ENCODE measurements around the gene FNIP1.

The FNIP1 gene

GRCh38 chr5:131619102-131619501, 177.7 kb downstream of the FNIP1 start:
- no peak overlapping the region for H2AFZ ChIP-seq (ENCODE audit: low read length)
- H3K27me3 ChIP-seq (ENCODE audit: control insufficient read depth in 3 of 3, insufficient read depth in 3 of 3, low read depth in 1 of 3, low read length in 3 of 3), result no peaks in the 10 kb centered on the region
- WGBS, 2 donors (ENCODE audit: extremely low coverage in 2 of 2, insufficient read length in 2 of 2, insufficient replicate concordance in 1 of 2), result no CpG with 5 or more reads among the region's 8 CpGs

GRCh38 chr5:131617140-131617822, 179.5 kb downstream of the FNIP1 start:
- Histone ChIP-seq H3K36me3 (replicated peaks in 1 of 2; ENCODE audit: control insufficient read depth in 2 of 2, insufficient read depth in 2 of 2, low read length in 2 of 2) (peaks cover 0 to 2% of the 10 kb centered on the region in 2 donors), H4K8ac (ENCODE audit: low read depth, low read length) (no peak overlapping the region), H3K27ac (replicated peaks; ENCODE audit: low read length) (no peak overlapping the region), H3K4ac (ENCODE audit: low read length) (no peak overlapping the region), H2AK5ac (ENCODE audit: low read depth, low read length) (no peak overlapping the region), H2BK5ac (ENCODE audit: low read length) (no peak overlapping the region), H3K9ac (ENCODE audit: low read depth, low read length, poor library complexity) (no peak overlapping the region), H3K14ac (ENCODE audit: low read length) (no peak overlapping the region), H3K79me1 (ENCODE audit: low read depth, low read length) (peaks cover 3% of the 10 kb centered on the region), H2BK15ac (ENCODE audit: low read length) (no peak overlapping the region), H3K18ac (ENCODE audit: low read length) (no peak overlapping the region), H3K9me3 (replicated peaks in 1 of 2; ENCODE audit: control insufficient read depth in 2 of 2, insufficient read depth in 1 of 2, low read depth in 1 of 2, low read length in 2 of 2) (peaks cover 0 to 4% of the 10 kb centered on the region in 2 donors), H3K4me2 (ENCODE audit: insufficient read depth, low read length, poor library complexity, severe bottlenecking) (no peak overlapping the region), H4K91ac (ENCODE audit: low read depth, low read length, poor library complexity) (no peak overlapping the region), H2BK12ac (ENCODE audit: low read length) (no peak overlapping the region), H3K4me1 (ENCODE audit: control insufficient read depth in 2 of 2, insufficient read depth in 1 of 2, low read depth in 1 of 2, low read length in 2 of 2) (peaks cover 0 to 2% of the 10 kb centered on the region in 2 donors), H2BK120ac (ENCODE audit: low read depth, low read length) (no peak overlapping the region), H3K4me3 (ENCODE audit: low read length in 2 of 2) (no peak overlapping the region), H3K27me3 (ENCODE audit: control insufficient read depth in 3 of 3, insufficient read depth in 3 of 3, low read depth in 1 of 3, low read length in 3 of 3) (no peaks in the 10 kb centered on the region), H3K23ac (ENCODE audit: low read depth, low read length, poor library complexity) (no peak overlapping the region), H2AFZ (ENCODE audit: low read length) (no peak overlapping the region)
- no peak for DNase-seq (ENCODE audit: low spot score)
- no CpG with 5 or more reads among the region's 11 CpGs for WGBS, 2 donors (ENCODE audit: extremely low coverage in 2 of 2, insufficient read length in 2 of 2, insufficient replicate concordance in 1 of 2)

More at GRCh38 chr5:131619102-131619501, 177.7 kb downstream of the FNIP1 start:
- Histone ChIP-seq H4K8ac (ENCODE audit: low read depth, low read length) (no peak overlapping the region), H3K23ac (ENCODE audit: low read depth, low read length, poor library complexity) (no peak overlapping the region), H2BK120ac (ENCODE audit: low read depth, low read length) (no peak overlapping the region), H2AK5ac (ENCODE audit: low read depth, low read length) (no peak overlapping the region), H3K4me3 (ENCODE audit: low read length in 2 of 2) (no peak overlapping the region), H3K79me1 (ENCODE audit: low read depth, low read length) (peaks cover 3% of the 10 kb centered on the region), H4K91ac (ENCODE audit: low read depth, low read length, poor library complexity) (no peak overlapping the region), H3K36me3 (replicated peaks in 1 of 2; ENCODE audit: control insufficient read depth in 2 of 2, insufficient read depth in 2 of 2, low read length in 2 of 2) (peaks cover 0 to 6% of the 10 kb centered on the region in 2 donors), H3K4me1 (ENCODE audit: control insufficient read depth in 2 of 2, insufficient read depth in 1 of 2, low read depth in 1 of 2, low read length in 2 of 2) (peaks cover 0 to 2% of the 10 kb centered on the region in 2 donors), H3K18ac (ENCODE audit: low read length) (no peak overlapping the region), H3K14ac (ENCODE audit: low read length) (no peak overlapping the region), H3K9ac (ENCODE audit: low read depth, low read length, poor library complexity) (no peak overlapping the region), H3K9me3 (replicated peaks in 1 of 2; ENCODE audit: control insufficient read depth in 2 of 2, insufficient read depth in 1 of 2, low read depth in 1 of 2, low read length in 2 of 2) (peaks cover 0 to 4% of the 10 kb centered on the region in 2 donors), H2BK15ac (ENCODE audit: low read length) (no peak overlapping the region), H2BK5ac (ENCODE audit: low read length) (no peak overlapping the region), H3K4ac (ENCODE audit: low read length) (no peak overlapping the region), H3K27ac (replicated peaks; ENCODE audit: low read length) (no peak overlapping the region), H3K4me2 (ENCODE audit: insufficient read depth, low read length, poor library complexity, severe bottlenecking) (no peak overlapping the region), H2BK12ac (ENCODE audit: low read length) (no peak overlapping the region)
- DNase-seq (ENCODE audit: low spot score), result no peak

- no peak overlapping the region for H3K18ac ChIP-seq (ENCODE audit: low read length)
- no CpG with 5 or more reads among the region's 2 CpGs for WGBS, 2 donors (ENCODE audit: extremely low coverage in 2 of 2, insufficient read length in 2 of 2, insufficient replicate concordance in 1 of 2)
- no peak overlapping the region for H2BK5ac ChIP-seq (ENCODE audit: low read length)
These were observed 180.9 kb downstream of the FNIP1 start for GRCh38 chr5:131615957-131616356.

GRCh38 chr5:131613423-131613822, 183.4 kb downstream of the FNIP1 start:
- H2AK5ac ChIP-seq (ENCODE audit: low read depth, low read length), result no peak overlapping the region
- no peak overlapping the region for H3K14ac ChIP-seq (ENCODE audit: low read length)
- no peak overlapping the region for H3K4me3 ChIP-seq (ENCODE audit: low read length in 2 of 2)
- DNase-seq (ENCODE audit: low spot score), result no peak
- H2BK15ac ChIP-seq (ENCODE audit: low read length), result no peak overlapping the region
- H3K4me1 ChIP-seq (ENCODE audit: control insufficient read depth in 2 of 2, insufficient read depth in 1 of 2, low read depth in 1 of 2, low read length in 2 of 2), result peaks cover 0 to 2% of the 10 kb centered on the region in 2 donors
- no peak overlapping the region for H3K18ac ChIP-seq (ENCODE audit: low read length)
- no peak overlapping the region for H3K23ac ChIP-seq (ENCODE audit: low read depth, low read length, poor library complexity)
- peaks cover 0 to 4% of the 10 kb centered on the region in 2 donors for H3K9me3 ChIP-seq (replicated peaks in 1 of 2; ENCODE audit: control insufficient read depth in 2 of 2, insufficient read depth in 1 of 2, low read depth in 1 of 2, low read length in 2 of 2)
- no peak overlapping the region for H3K27ac ChIP-seq (replicated peaks; ENCODE audit: low read length)
- H3K4ac ChIP-seq (ENCODE audit: low read length), result no peak overlapping the region
- no peaks in the 10 kb centered on the region for H3K36me3 ChIP-seq (replicated peaks in 1 of 2; ENCODE audit: control insufficient read depth in 2 of 2, insufficient read depth in 2 of 2, low read length in 2 of 2)
- no peak overlapping the region for H2BK12ac ChIP-seq (ENCODE audit: low read length)
- H3K27me3 ChIP-seq (ENCODE audit: control insufficient read depth in 3 of 3, insufficient read depth in 3 of 3, low read depth in 1 of 3, low read length in 3 of 3), result no peaks in the 10 kb centered on the region
- H2BK5ac ChIP-seq (ENCODE audit: low read length), result no peak overlapping the region
- H3K79me1 ChIP-seq (ENCODE audit: low read depth, low read length), result peaks cover 3% of the 10 kb centered on the region
- H3K9ac ChIP-seq (ENCODE audit: low read depth, low read length, poor library complexity), result no peak overlapping the region
- H4K8ac ChIP-seq (ENCODE audit: low read depth, low read length), result no peak overlapping the region
- no peak overlapping the region for H3K4me2 ChIP-seq (ENCODE audit: insufficient read depth, low read length, poor library complexity, severe bottlenecking)
- H4K91ac ChIP-seq (ENCODE audit: low read depth, low read length, poor library complexity), result no peak overlapping the region
- H2BK120ac ChIP-seq (ENCODE audit: low read depth, low read length), result no peak overlapping the region
- no peak overlapping the region for H2AFZ ChIP-seq (ENCODE audit: low read length)

More at GRCh38 chr5:131615957-131616356, 180.9 kb downstream of the FNIP1 start:
- H3K9ac ChIP-seq (ENCODE audit: low read depth, low read length, poor library complexity), result no peak overlapping the region
- no peak overlapping the region for H3K14ac ChIP-seq (ENCODE audit: low read length)
- no peak overlapping the region for H2AFZ ChIP-seq (ENCODE audit: low read length)
- peaks cover 3% of the 10 kb centered on the region for H3K79me1 ChIP-seq (ENCODE audit: low read depth, low read length)
- no peak overlapping the region for H3K27ac ChIP-seq (replicated peaks; ENCODE audit: low read length)
- H3K36me3 ChIP-seq (replicated peaks in 1 of 2; ENCODE audit: control insufficient read depth in 2 of 2, insufficient read depth in 2 of 2, low read length in 2 of 2), result no peaks in the 10 kb centered on the region
- H3K4ac ChIP-seq (ENCODE audit: low read length), result no peak overlapping the region
- no peak overlapping the region for H2AK5ac ChIP-seq (ENCODE audit: low read depth, low read length)
- H3K23ac ChIP-seq (ENCODE audit: low read depth, low read length, poor library complexity), result no peak overlapping the region
- H4K8ac ChIP-seq (ENCODE audit: low read depth, low read length), result no peak overlapping the region
- H3K4me1 ChIP-seq (ENCODE audit: control insufficient read depth in 2 of 2, insufficient read depth in 1 of 2, low read depth in 1 of 2, low read length in 2 of 2), result peaks cover 0 to 2% of the 10 kb centered on the region in 2 donors
- H2BK12ac ChIP-seq (ENCODE audit: low read length), result no peak overlapping the region
- no peaks in the 10 kb centered on the region for H3K27me3 ChIP-seq (ENCODE audit: control insufficient read depth in 3 of 3, insufficient read depth in 3 of 3, low read depth in 1 of 3, low read length in 3 of 3)
- H3K9me3 ChIP-seq (replicated peaks in 1 of 2; ENCODE audit: control insufficient read depth in 2 of 2, insufficient read depth in 1 of 2, low read depth in 1 of 2, low read length in 2 of 2), result peaks cover 0 to 4% of the 10 kb centered on the region in 2 donors
- no peak overlapping the region for H2BK15ac ChIP-seq (ENCODE audit: low read length)
- H4K91ac ChIP-seq (ENCODE audit: low read depth, low read length, poor library complexity), result no peak overlapping the region
- DNase-seq (ENCODE audit: low spot score), result no peak
- no peak overlapping the region for H2BK120ac ChIP-seq (ENCODE audit: low read depth, low read length)
- H3K4me3 ChIP-seq (ENCODE audit: low read length in 2 of 2), result no peak overlapping the region
- no peak overlapping the region for H3K4me2 ChIP-seq (ENCODE audit: insufficient read depth, low read length, poor library complexity, severe bottlenecking)
